HEK293 (cell line): ENCODE results near the gene GALR2.

Experiments used
- CTCF ChIA-PET: fragments of 350-600 bp; formaldehyde crosslinking; extraction: SDS; loops from one replicate; lab custom pipeline; 2021; ENCODE audit warnings: antibody characterized with exemption; lab: Yijun Ruan, JAX
- POLR2A ChIA-PET: fragments of 300-600 bp; formaldehyde crosslinking; extraction: SDS; loops from one replicate; lab custom pipeline; 2020; ENCODE audit warnings: antibody characterized with exemption, inconsistent platforms; lab: Yijun Ruan, JAX
- H3K27ac ChIP-seq: fragments of 200-500 bp; sonication (Bioruptor generic); 2 replicates; pipeline ENCODE4 v1.5.1; 2014; ENCODE audit warnings: low read depth, low read length, control low read depth, inconsistent platforms; ENCODE audit errors: extremely low read depth
- H3K36me3 ChIP-seq, 2 experiments: fragments of 200-500 bp in 1 of 2; sonication (Bioruptor generic) in 1 of 2; 1 replicate in 1 of 2; 2 replicates in 1 of 2; pipeline ENCODE4 v1.5.1; 2014 to 2017; ENCODE audit warnings: inconsistent platforms in 2 of 2, low read length in 2 of 2; ENCODE audit not compliant: control insufficient read depth in 2 of 2, insufficient read depth in 1 of 2
- H3K4me1 ChIP-seq: fragments of 200-500 bp; sonication (Bioruptor generic); 2 replicates; pipeline ENCODE4 v1.5.1; 2014; ENCODE audit warnings: mild to moderate bottlenecking, low read length, inconsistent platforms; ENCODE audit not compliant: control insufficient read depth, insufficient read depth
- H3K4me3 ChIP-seq: 2 replicates; pipeline ENCODE4 v1.5.1; 2011; ENCODE audit warnings: low read depth, mild to moderate bottlenecking, control low read depth, low read length, moderate library complexity
- H3K9me3 ChIP-seq: fragments of 200-500 bp; sonication (Bioruptor generic); 2 replicates; pipeline ENCODE4 v1.5.1; 2014; ENCODE audit warnings: low read depth, low read length, inconsistent platforms; ENCODE audit not compliant: control insufficient read depth, insufficient read depth
- GLI2 ChIP-seq: fragments of 450-650 bp; formaldehyde crosslinking; IDR thresholded peaks from 2 replicates; pipeline ENCODE4; 2017; ENCODE audit warnings: missing biosample characterization, missing genetic modification characterization, low read depth, borderline replicate concordance
- GLIS2 ChIP-seq: fragments of 450-650 bp; formaldehyde crosslinking; IDR thresholded peaks from 2 replicates; pipeline ENCODE4 v1.5.1; 2016; ENCODE audit warnings: missing biosample characterization, missing genetic modification characterization
- IKZF3 ChIP-seq: fragments of 450-650 bp; IDR thresholded peaks from 2 replicates; pipeline ENCODE4 v1.5.0; 2018; ENCODE audit warnings: missing biosample characterization, mild to moderate bottlenecking, missing genetic modification characterization, moderate library complexity
- KLF1 ChIP-seq: fragments of 450-650 bp; formaldehyde crosslinking; IDR thresholded peaks from 2 replicates; pipeline ENCODE4 v1.5.1; 2016; ENCODE audit warnings: missing biosample characterization, missing genetic modification characterization
- REPIN1 ChIP-seq: fragments of 450-650 bp; formaldehyde crosslinking; IDR thresholded peaks from 2 replicates; pipeline ENCODE4 v1.5.1; 2017; ENCODE audit warnings: missing biosample characterization, missing genetic modification characterization, low read depth
- TRIM28 ChIP-seq: IDR thresholded peaks from 2 replicates; pipeline ENCODE4 v1.6.1; 2011; ENCODE audit warnings: low read length, control low read depth, borderline replicate concordance
- ZBTB1 ChIP-seq: fragments of 450-650 bp; formaldehyde crosslinking; IDR thresholded peaks from 2 replicates; pipeline ENCODE4 v1.5.1; 2016; ENCODE audit warnings: missing biosample characterization, missing genetic modification characterization
- ZBTB20 ChIP-seq: fragments of 450-650 bp; formaldehyde crosslinking; IDR thresholded peaks from 2 replicates; pipeline ENCODE4 v1.5.1; 2016; ENCODE audit warnings: missing biosample characterization, missing genetic modification characterization
- ZBTB21 ChIP-seq: fragments of 450-650 bp; formaldehyde crosslinking; IDR thresholded peaks from 2 replicates; pipeline ENCODE4 v1.5.1; 2017; ENCODE audit warnings: missing biosample characterization, missing genetic modification characterization
- ZEB2 ChIP-seq: fragments of 450-650 bp; formaldehyde crosslinking; IDR thresholded peaks from 2 replicates; pipeline ENCODE4 v1.5.1; 2016; ENCODE audit warnings: missing biosample characterization, missing genetic modification characterization
- ZFHX2 ChIP-seq: fragments of 450-650 bp; formaldehyde crosslinking; conservative IDR thresholded peaks from 2 replicates; pipeline ENCODE4 v1.5.1; 2016; ENCODE audit warnings: missing biosample characterization, missing genetic modification characterization
- ZNF202 ChIP-seq: fragments of 450-650 bp; formaldehyde crosslinking; IDR thresholded peaks from 2 replicates; pipeline ENCODE4 v1.5.1; 2016; ENCODE audit warnings: missing biosample characterization, missing genetic modification characterization, borderline replicate concordance
- ZNF214 ChIP-seq: fragments of 450-650 bp; formaldehyde crosslinking; IDR thresholded peaks from 2 replicates; pipeline ENCODE4 v1.5.1; 2017; ENCODE audit warnings: missing biosample characterization, mild to moderate bottlenecking, missing genetic modification characterization, borderline replicate concordance
- ZNF335 ChIP-seq: fragments of 450-650 bp; formaldehyde crosslinking; conservative IDR thresholded peaks from 2 replicates; pipeline ENCODE4 v1.5.1; 2016; ENCODE audit warnings: missing biosample characterization, missing genetic modification characterization
- ZNF423 ChIP-seq: fragments of 450-650 bp; formaldehyde crosslinking; IDR thresholded peaks from 2 replicates; pipeline ENCODE4 v1.5.1; 2016; ENCODE audit warnings: missing biosample characterization, missing genetic modification characterization
- ZNF48 ChIP-seq: fragments of 450-650 bp; formaldehyde crosslinking; IDR thresholded peaks from 2 replicates; pipeline ENCODE4 v1.5.1; 2016; ENCODE audit warnings: missing biosample characterization, missing genetic modification characterization
- ZNF510 ChIP-seq: fragments of 450-650 bp; formaldehyde crosslinking; IDR thresholded peaks from 2 replicates; pipeline ENCODE4 v1.5.1; 2018; ENCODE audit warnings: mild to moderate bottlenecking, missing genetic modification characterization, missing biosample characterization; ENCODE audit not compliant: insufficient replicate concordance
- ZNF521 ChIP-seq: fragments of 450-650 bp; formaldehyde crosslinking; IDR thresholded peaks from 2 replicates; pipeline ENCODE4 v1.5.1; 2017; ENCODE audit warnings: missing biosample characterization, mild to moderate bottlenecking, missing genetic modification characterization
- ZNF558 ChIP-seq: fragments of 450-650 bp; formaldehyde crosslinking; IDR thresholded peaks from 2 replicates; pipeline ENCODE4 v1.5.1; 2016; ENCODE audit warnings: missing biosample characterization, missing genetic modification characterization
- ZNF560 ChIP-seq: fragments of 450-650 bp; formaldehyde crosslinking; IDR thresholded peaks from 2 replicates; pipeline ENCODE4 v1.5.1; 2017; ENCODE audit warnings: missing biosample characterization, missing genetic modification characterization, borderline replicate concordance
- ZNF768 ChIP-seq: fragments of 450-650 bp; formaldehyde crosslinking; IDR thresholded peaks from 2 replicates; pipeline ENCODE4 v1.5.1; 2018; ENCODE audit warnings: missing biosample characterization, mild to moderate bottlenecking, missing genetic modification characterization
- TF ChIP-seq, protein P1 (sequence below): fragments of 450-650 bp; formaldehyde crosslinking; IDR thresholded peaks from 2 replicates; pipeline ENCODE4 v1.5.1; 2016; ENCODE audit warnings: missing biosample characterization, missing genetic modification characterization
- TF ChIP-seq, protein P2 (sequence below): fragments of 450-650 bp; formaldehyde crosslinking; IDR thresholded peaks from 2 replicates; pipeline ENCODE4 v1.5.1; 2017; ENCODE audit warnings: missing biosample characterization, missing genetic modification characterization
- TF ChIP-seq, protein P3 (sequence below): fragments of 450-650 bp; formaldehyde crosslinking; IDR thresholded peaks from 2 replicates; pipeline ENCODE4 v1.5.1; 2016; ENCODE audit warnings: missing biosample characterization, missing genetic modification characterization
- TF ChIP-seq, protein P4 (sequence below): fragments of 450-650 bp; formaldehyde crosslinking; IDR thresholded peaks from 2 replicates; pipeline ENCODE4 v1.5.1; 2016; ENCODE audit warnings: missing biosample characterization, missing genetic modification characterization, low read depth

The GALR2 gene

DNA sequence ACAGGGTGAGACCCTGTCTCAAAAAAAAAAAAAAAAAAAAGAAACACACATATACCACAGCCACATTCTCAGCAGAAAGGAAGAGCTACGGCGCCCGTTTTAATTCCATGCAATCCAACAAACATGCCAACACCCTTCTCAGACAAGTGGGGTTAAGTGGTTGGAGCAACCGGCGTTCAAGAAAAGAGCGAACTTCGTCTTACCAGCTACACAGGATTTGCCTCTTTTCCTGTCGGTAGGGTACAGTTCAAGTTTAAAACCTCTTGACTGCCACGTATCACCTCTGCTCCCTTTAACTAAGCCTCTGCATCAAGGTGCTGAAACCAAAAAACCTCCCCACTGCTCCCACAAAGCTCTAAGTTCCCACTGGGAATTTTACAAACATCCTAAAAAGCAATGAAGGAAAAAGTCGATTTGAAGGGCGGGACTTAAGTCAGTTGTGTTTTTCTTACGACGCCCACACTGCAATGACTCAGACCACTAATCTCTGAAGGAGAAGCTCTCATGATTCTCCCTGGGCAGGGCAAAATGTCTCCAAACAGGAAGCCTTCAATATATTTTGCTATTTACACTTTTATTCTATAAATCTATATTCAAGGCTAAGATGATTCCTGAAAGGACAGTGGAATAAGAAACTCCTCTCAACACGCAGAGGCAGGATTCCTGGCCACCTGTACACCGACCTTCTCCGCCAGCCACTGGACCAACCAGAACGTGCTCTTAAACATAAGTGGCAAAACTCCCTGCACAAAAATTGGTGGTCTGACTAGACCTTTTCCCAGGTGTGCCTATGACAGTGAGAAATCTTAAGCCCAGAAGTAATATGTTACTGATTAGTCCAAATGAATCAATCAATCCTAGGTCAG is 21.1 kb upstream of the GALR2 start (continued):
- TF ChIP-seq ZNF214: no peak
- no peak for TF ChIP-seq TRIM28
- no peak for TF ChIP-seq ZNF560 (tag by site-specific recombination)
- TF ChIP-seq ZNF768: no peak
- TF ChIP-seq, protein P1, sequence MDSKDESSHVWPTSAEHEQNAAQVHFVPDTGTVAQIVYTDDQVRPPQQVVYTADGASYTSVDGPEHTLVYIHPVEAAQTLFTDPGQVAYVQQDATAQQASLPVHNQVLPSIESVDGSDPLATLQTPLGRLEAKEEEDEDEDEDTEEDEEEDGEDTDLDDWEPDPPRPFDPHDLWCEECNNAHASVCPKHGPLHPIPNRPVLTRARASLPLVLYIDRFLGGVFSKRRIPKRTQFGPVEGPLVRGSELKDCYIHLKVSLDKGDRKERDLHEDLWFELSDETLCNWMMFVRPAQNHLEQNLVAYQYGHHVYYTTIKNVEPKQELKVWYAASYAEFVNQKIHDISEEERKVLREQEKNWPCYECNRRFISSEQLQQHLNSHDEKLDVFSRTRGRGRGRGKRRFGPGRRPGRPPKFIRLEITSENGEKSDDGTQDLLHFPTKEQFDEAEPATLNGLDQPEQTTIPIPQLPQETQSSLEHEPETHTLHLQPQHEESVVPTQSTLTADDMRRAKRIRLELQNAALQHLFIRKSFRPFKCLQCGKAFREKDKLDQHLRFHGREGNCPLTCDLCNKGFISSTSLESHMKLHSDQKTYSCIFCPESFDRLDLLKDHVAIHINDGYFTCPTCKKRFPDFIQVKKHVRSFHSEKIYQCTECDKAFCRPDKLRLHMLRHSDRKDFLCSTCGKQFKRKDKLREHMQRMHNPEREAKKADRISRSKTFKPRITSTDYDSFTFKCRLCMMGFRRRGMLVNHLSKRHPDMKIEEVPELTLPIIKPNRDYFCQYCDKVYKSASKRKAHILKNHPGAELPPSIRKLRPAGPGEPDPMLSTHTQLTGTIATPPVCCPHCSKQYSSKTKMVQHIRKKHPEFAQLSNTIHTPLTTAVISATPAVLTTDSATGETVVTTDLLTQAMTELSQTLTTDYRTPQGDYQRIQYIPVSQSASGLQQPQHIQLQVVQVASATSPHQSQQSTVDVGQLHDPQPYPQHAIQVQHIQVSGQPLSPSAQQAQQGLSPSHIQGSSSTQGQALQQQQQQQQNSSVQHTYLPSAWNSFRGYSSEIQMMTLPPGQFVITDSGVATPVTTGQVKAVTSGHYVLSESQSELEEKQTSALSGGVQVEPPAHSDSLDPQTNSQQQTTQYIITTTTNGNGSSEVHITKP (tag by site-specific recombination): no peak
- TF ChIP-seq, protein P2, sequence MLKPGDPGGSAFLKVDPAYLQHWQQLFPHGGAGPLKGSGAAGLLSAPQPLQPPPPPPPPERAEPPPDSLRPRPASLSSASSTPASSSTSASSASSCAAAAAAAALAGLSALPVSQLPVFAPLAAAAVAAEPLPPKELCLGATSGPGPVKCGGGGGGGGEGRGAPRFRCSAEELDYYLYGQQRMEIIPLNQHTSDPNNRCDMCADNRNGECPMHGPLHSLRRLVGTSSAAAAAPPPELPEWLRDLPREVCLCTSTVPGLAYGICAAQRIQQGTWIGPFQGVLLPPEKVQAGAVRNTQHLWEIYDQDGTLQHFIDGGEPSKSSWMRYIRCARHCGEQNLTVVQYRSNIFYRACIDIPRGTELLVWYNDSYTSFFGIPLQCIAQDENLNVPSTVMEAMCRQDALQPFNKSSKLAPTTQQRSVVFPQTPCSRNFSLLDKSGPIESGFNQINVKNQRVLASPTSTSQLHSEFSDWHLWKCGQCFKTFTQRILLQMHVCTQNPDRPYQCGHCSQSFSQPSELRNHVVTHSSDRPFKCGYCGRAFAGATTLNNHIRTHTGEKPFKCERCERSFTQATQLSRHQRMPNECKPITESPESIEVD (tag by site-specific recombination): peak; percentile 51
- TF ChIP-seq GLI2 (tag by site-specific recombination): no peak
- peak; percentile 63 for TF ChIP-seq ZFHX2 (tag by site-specific recombination)
- no peak for TF ChIP-seq REPIN1 (tag by site-specific recombination)
- TF ChIP-seq ZBTB1: no peak
- TF ChIP-seq ZNF423: no peak
- TF ChIP-seq, protein P3, sequence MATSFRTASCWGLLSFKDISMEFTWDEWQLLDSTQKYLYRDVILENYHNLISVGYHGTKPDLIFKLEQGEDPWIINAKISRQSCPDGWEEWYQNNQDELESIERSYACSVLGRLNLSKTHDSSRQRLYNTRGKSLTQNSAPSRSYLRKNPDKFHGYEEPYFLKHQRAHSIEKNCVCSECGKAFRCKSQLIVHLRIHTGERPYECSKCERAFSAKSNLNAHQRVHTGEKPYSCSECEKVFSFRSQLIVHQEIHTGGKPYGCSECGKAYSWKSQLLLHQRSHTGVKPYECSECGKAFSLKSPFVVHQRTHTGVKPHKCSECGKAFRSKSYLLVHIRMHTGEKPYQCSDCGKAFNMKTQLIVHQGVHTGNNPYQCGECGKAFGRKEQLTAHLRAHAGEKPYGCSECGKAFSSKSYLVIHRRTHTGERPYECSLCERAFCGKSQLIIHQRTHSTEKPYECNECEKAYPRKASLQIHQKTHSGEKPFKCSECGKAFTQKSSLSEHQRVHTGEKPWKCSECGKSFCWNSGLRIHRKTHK (tag by site-specific recombination): no peak

DNA sequence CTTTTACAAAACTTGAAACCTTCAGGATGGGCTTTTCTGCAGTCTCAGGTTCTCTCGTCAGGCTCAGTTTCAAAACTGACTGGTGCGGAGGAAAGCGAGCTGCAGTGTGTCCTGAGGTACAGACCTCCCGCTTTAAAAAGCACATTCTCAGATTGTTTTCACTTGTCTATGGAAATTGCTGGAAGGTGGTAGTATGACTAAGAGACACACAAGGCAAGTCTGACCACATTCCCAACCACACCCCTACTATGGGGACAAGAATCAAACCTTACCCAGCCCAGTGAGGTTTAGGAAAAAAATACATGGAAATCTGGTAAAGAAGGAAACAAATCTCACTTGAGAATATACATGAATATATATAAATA is 20.5 kb upstream of the GALR2 start:
- 0 out of 2 replicates have a peak, but pooled peaks have one; percentile 37 for TF ChIP-seq KLF1
- no peak for TF ChIP-seq ZNF768
- TF ChIP-seq ZNF558 (tag by site-specific recombination): no peak
- Histone ChIP-seq H3K4me3 (no peak overlapping the region), H3K9me3 (no peaks in the 10 kb centered on the region), H3K36me3 (peaks cover 68 to 93% of the 10 kb centered on the region in 2 experiments), H3K4me1 (peaks cover 5% of the 10 kb centered on the region), H3K27ac (no peak overlapping the region; the same call in 1 of the 2 replicates)
- CTCF ChIA-PET: interaction anchor here (0.6 to 7.1 kb wide), 2 partner anchors 30 to 40 kb away, joined by 4 to 58 read pairs; no protein-coding TSS in a partner anchor
- POLR2A ChIA-PET: interaction anchor here (1.0 to 1.4 kb wide), 2 partner anchors 12 to 25 kb away, joined by 4 to 5 read pairs; no protein-coding TSS in a partner anchor

DNA sequence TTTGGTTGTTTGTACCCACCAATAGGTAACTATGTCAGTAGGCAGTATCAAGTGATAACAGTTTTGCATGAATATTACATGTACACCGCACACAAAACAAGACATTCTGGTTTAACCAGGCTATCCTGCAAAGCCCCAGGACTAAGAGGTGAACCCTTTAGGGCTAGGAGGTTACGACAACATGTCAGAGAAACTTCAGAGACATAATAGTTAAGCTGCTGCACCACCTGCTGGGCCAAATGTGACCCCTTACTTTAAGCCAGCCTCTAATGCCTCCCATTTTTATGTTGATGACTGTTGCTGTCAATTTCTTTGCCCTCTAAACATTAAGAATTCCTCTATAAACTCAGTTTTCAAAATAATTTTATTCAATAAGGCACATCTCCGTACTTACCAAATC is 17.7 kb upstream of the GALR2 start:
- Histone ChIP-seq H3K9me3 (no peaks in the 10 kb centered on the region), H3K4me3 (no peak overlapping the region), H3K36me3 (peaks cover 76 to 90% of the 10 kb centered on the region in 2 experiments), H3K4me1 (peaks cover 5% of the 10 kb centered on the region), H3K27ac (no peak overlapping the region)
- TF ChIP-seq IKZF3 (tag by site-specific recombination) (no peak), ZNF335 (tag by site-specific recombination) (no peak), ZNF202 (tag by site-specific recombination) (no peak), ZBTB20 (no peak), ZNF48 (tag by site-specific recombination) (no peak), ZNF510 (tag by site-specific recombination) (no peak), ZBTB21 (tag by site-specific recombination) (no peak), ZNF521 (tag by site-specific recombination) (no peak), ZEB2 (no peak), GLIS2 (tag by site-specific recombination) (no peak)
- TF ChIP-seq, protein P4, sequence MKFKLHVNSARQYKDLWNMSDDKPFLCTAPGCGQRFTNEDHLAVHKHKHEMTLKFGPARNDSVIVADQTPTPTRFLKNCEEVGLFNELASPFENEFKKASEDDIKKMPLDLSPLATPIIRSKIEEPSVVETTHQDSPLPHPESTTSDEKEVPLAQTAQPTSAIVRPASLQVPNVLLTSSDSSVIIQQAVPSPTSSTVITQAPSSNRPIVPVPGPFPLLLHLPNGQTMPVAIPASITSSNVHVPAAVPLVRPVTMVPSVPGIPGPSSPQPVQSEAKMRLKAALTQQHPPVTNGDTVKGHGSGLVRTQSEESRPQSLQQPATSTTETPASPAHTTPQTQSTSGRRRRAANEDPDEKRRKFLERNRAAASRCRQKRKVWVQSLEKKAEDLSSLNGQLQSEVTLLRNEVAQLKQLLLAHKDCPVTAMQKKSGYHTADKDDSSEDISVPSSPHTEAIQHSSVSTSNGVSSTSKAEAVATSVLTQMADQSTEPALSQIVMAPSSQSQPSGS (tag by site-specific recombination): no peak
- ChIA-PET POLR2A (interaction anchor here (0.6 to 1.7 kb wide), 2 partner anchors 11 to 27 kb away, joined by 4 read pairs; no protein-coding TSS in a partner anchor), CTCF (interaction anchor here (0.6 to 7.1 kb wide), 5 partner anchors 16 to 223 kb away, joined by 3 to 58 read pairs (median 3); no protein-coding TSS in a partner anchor)
